ENCODE measurements around the gene ITM2B. TPM values are rescaled to one million over a fixed set of nuclear protein-coding genes. Genes with fewer than 3 reads are reported as not detected.

Gene ITM2B
- polyA plus RNA-seq = 687 TPM
- long read RNA-seq, donor 1, full-length matches to known transcripts = 155 of 200 reads
- long read RNA-seq, donor 1, partial matches to known transcripts = 45 of 200 reads
- long read RNA-seq, donor 1, other reads (novel, unspliced or antisense) = 0 of 200 reads
- long read RNA-seq, donor 2, full-length matches to known transcripts = 319 of 544 reads
- long read RNA-seq, donor 2, partial matches to known transcripts = 225 of 544 reads
- long read RNA-seq, donor 2, other reads (novel, unspliced or antisense) = 0 of 544 reads
- long read RNA-seq, donor 3 = 0 reads
- long read RNA-seq, donor 4, full-length matches to known transcripts = 38 of 62 reads
- long read RNA-seq, donor 4, partial matches to known transcripts = 24 of 62 reads
- long read RNA-seq, donor 4, other reads (novel, unspliced or antisense) = 0 of 62 reads
- long read RNA-seq, donor 5, full-length matches to known transcripts = 130 of 170 reads
- long read RNA-seq, donor 5, partial matches to known transcripts = 40 of 170 reads
- long read RNA-seq, donor 5, other reads (novel, unspliced or antisense) = 0 of 170 reads
- long read RNA-seq, donor 6, full-length matches to known transcripts = 380 of 685 reads
- long read RNA-seq, donor 6, partial matches to known transcripts = 299 of 685 reads
- long read RNA-seq, donor 6, other reads (novel, unspliced or antisense) = 6 of 685 reads
- long read RNA-seq, donor 7, full-length matches to known transcripts = 118 of 209 reads
- long read RNA-seq, donor 7, partial matches to known transcripts = 91 of 209 reads
- long read RNA-seq, donor 7, other reads (novel, unspliced or antisense) = 0 of 209 reads
- long read RNA-seq, donor 8, full-length matches to known transcripts = 360 of 624 reads
- long read RNA-seq, donor 8, partial matches to known transcripts = 256 of 624 reads
- long read RNA-seq, donor 8, other reads (novel, unspliced or antisense) = 8 of 624 reads
- long read RNA-seq, donor 9, full-length matches to known transcripts = 257 of 410 reads
- long read RNA-seq, donor 9, partial matches to known transcripts = 153 of 410 reads
- long read RNA-seq, donor 9, other reads (novel, unspliced or antisense) = 0 of 410 reads
- long read RNA-seq, donor 10, full-length matches to known transcripts = 385 of 577 reads
- long read RNA-seq, donor 10, partial matches to known transcripts = 192 of 577 reads
- long read RNA-seq, donor 10, other reads (novel, unspliced or antisense) = 0 of 577 reads
- long read RNA-seq, donor 11, full-length matches to known transcripts = 221 of 338 reads
- long read RNA-seq, donor 11, partial matches to known transcripts = 117 of 338 reads
- long read RNA-seq, donor 11, other reads (novel, unspliced or antisense) = 0 of 338 reads

- DNase-seq = peak; percentile 76 to 80
- peak within 1 kb of the TSS; percentile 97 for H3K4me3 ChIP-seq (ENCODE audit: low read length)
- H3K27ac ChIP-seq (ENCODE audit: low read length) = peak within 1 kb of the TSS; percentile 96
- no peaks in the 10 kb centered on the region for H3K9me3 ChIP-seq (ENCODE audit: control insufficient read depth, low read depth, low read length)
- WGBS (ENCODE audit: insufficient coverage, low lambda C conversion rate) = no CpG with 5 or more reads among the region's 94 CpGs
- peaks cover 40% of the 10 kb centered on the region for H3K4me1 ChIP-seq (ENCODE audit: control insufficient read depth, insufficient read depth, low read length)
- no peaks in the 10 kb centered on the region for H3K27me3 ChIP-seq (ENCODE audit: control insufficient read depth, insufficient read depth, low read length)
- H3K36me3 ChIP-seq (ENCODE audit: control insufficient read depth, insufficient read depth, low read length) = peaks cover 3% of the 10 kb centered on the region
Measured at GRCh38 chr13:48233046-48233888, at the start of gene ITM2B. TSS of gene ITM2B (plus strand) at chr13:48233206. CDS start at chr13:48233361, 155 bp downstream.

GRCh38 chr13:48184260-48184659 is 48.7 kb upstream of the ITM2B start:
- no peaks in the 10 kb centered on the region for H3K9me3 ChIP-seq (ENCODE audit: control insufficient read depth, low read depth, low read length)
- DNase-seq = no peak
- WGBS (ENCODE audit: insufficient coverage, low lambda C conversion rate) = 70% methylated on average over 3 of the region's 4 CpGs
- H3K36me3 ChIP-seq (ENCODE audit: control insufficient read depth, insufficient read depth, low read length) = no peaks in the 10 kb centered on the region
- no peak overlapping the region for H3K27ac ChIP-seq (ENCODE audit: low read length)
- H3K4me3 ChIP-seq (ENCODE audit: low read length) = no peak overlapping the region
- peaks cover 6% of the 10 kb centered on the region for H3K4me1 ChIP-seq (ENCODE audit: control insufficient read depth, insufficient read depth, low read length)
- H3K27me3 ChIP-seq (ENCODE audit: control insufficient read depth, insufficient read depth, low read length) = no peaks in the 10 kb centered on the region

GRCh38 chr13:48185018-48185417 is 48.0 kb upstream of the ITM2B start:
- Histone ChIP-seq H3K4me1 (ENCODE audit: control insufficient read depth, insufficient read depth, low read length) (peaks cover 9% of the 10 kb centered on the region), H3K4me3 (ENCODE audit: low read length) (no peak overlapping the region), H3K36me3 (ENCODE audit: control insufficient read depth, insufficient read depth, low read length) (no peaks in the 10 kb centered on the region), H3K27me3 (ENCODE audit: control insufficient read depth, insufficient read depth, low read length) (no peaks in the 10 kb centered on the region), H3K9me3 (ENCODE audit: control insufficient read depth, low read depth, low read length) (no peaks in the 10 kb centered on the region), H3K27ac (ENCODE audit: low read length) (no peak overlapping the region)
- DNase-seq = no peak

- 100% methylated on average over 1 of the region's 1 CpG for WGBS (ENCODE audit: insufficient coverage, low lambda C conversion rate)
- Histone ChIP-seq H3K27me3 (ENCODE audit: control insufficient read depth, insufficient read depth, low read length) (no peaks in the 10 kb centered on the region), H3K27ac (ENCODE audit: low read length) (no peak overlapping the region), H3K36me3 (ENCODE audit: control insufficient read depth, insufficient read depth, low read length) (no peaks in the 10 kb centered on the region), H3K4me3 (ENCODE audit: low read length) (no peak overlapping the region), H3K9me3 (ENCODE audit: control insufficient read depth, low read depth, low read length) (no peaks in the 10 kb centered on the region), H3K4me1 (ENCODE audit: control insufficient read depth, insufficient read depth, low read length) (peaks cover 18% of the 10 kb centered on the region)
- DNase-seq = no peak
Measured at GRCh38 chr13:48186722-48187121, 46.3 kb upstream of the ITM2B start.

- Histone ChIP-seq H3K36me3 (ENCODE audit: control insufficient read depth, insufficient read depth, low read length) (no peaks in the 10 kb centered on the region), H3K27ac (ENCODE audit: low read length) (no peak overlapping the region), H3K9me3 (ENCODE audit: control insufficient read depth, low read depth, low read length) (no peaks in the 10 kb centered on the region), H3K4me1 (ENCODE audit: control insufficient read depth, insufficient read depth, low read length) (peaks cover 21% of the 10 kb centered on the region), H3K4me3 (ENCODE audit: low read length) (no peak overlapping the region), H3K27me3 (ENCODE audit: control insufficient read depth, insufficient read depth, low read length) (no peaks in the 10 kb centered on the region)
- WGBS (ENCODE audit: insufficient coverage, low lambda C conversion rate) = no CpG with 5 or more reads among the region's 1 CpG
- DNase-seq = no peak
Measured at GRCh38 chr13:48188131-48188530, 44.9 kb upstream of the ITM2B start.

- WGBS (ENCODE audit: insufficient coverage, low lambda C conversion rate) = 40% methylated on average over 1 of the region's 2 CpGs
- Histone ChIP-seq H3K4me1 (ENCODE audit: control insufficient read depth, insufficient read depth, low read length) (peaks cover 21% of the 10 kb centered on the region), H3K9me3 (ENCODE audit: control insufficient read depth, low read depth, low read length) (no peaks in the 10 kb centered on the region), H3K4me3 (ENCODE audit: low read length) (no peak overlapping the region), H3K36me3 (ENCODE audit: control insufficient read depth, insufficient read depth, low read length) (no peaks in the 10 kb centered on the region), H3K27ac (ENCODE audit: low read length) (peak overlapping the region; percentile 2), H3K27me3 (ENCODE audit: control insufficient read depth, insufficient read depth, low read length) (no peaks in the 10 kb centered on the region)
- peak in 1 of 2 donors; percentile 26 for DNase-seq
Measured at GRCh38 chr13:48188601-48189000, 44.4 kb upstream of the ITM2B start.

GRCh38 chr13:48189171-48189570 is 43.8 kb upstream of the ITM2B start:
- Histone ChIP-seq H3K36me3 (ENCODE audit: control insufficient read depth, insufficient read depth, low read length) (no peaks in the 10 kb centered on the region), H3K9me3 (ENCODE audit: control insufficient read depth, low read depth, low read length) (no peaks in the 10 kb centered on the region), H3K27me3 (ENCODE audit: control insufficient read depth, insufficient read depth, low read length) (no peaks in the 10 kb centered on the region), H3K27ac (ENCODE audit: low read length) (peak overlapping the region; percentile 54), H3K4me3 (ENCODE audit: low read length) (no peak overlapping the region), H3K4me1 (ENCODE audit: control insufficient read depth, insufficient read depth, low read length) (peaks cover 21% of the 10 kb centered on the region)
- WGBS (ENCODE audit: insufficient coverage, low lambda C conversion rate) = no CpG with 5 or more reads among the region's 1 CpG
- peak; percentile 26 to 67 for DNase-seq

- Histone ChIP-seq H3K36me3 (ENCODE audit: control insufficient read depth, insufficient read depth, low read length) (no peaks in the 10 kb centered on the region), H3K4me3 (ENCODE audit: low read length) (no peak overlapping the region), H3K9me3 (ENCODE audit: control insufficient read depth, low read depth, low read length) (no peaks in the 10 kb centered on the region), H3K27me3 (ENCODE audit: control insufficient read depth, insufficient read depth, low read length) (no peaks in the 10 kb centered on the region), H3K27ac (ENCODE audit: low read length) (no peak overlapping the region), H3K4me1 (ENCODE audit: control insufficient read depth, insufficient read depth, low read length) (peaks cover 21% of the 10 kb centered on the region)
- DNase-seq = no peak
- 92% methylated on average over 7 of the region's 8 CpGs for WGBS (ENCODE audit: insufficient coverage, low lambda C conversion rate)
Measured at GRCh38 chr13:48192411-48192935, 40.5 kb upstream of the ITM2B start.

- peaks cover 17% of the 10 kb centered on the region for H3K4me1 ChIP-seq (ENCODE audit: control insufficient read depth, insufficient read depth, low read length)
- 100% methylated on average over 2 of the region's 3 CpGs for WGBS (ENCODE audit: insufficient coverage, low lambda C conversion rate)
- no peaks in the 10 kb centered on the region for H3K27me3 ChIP-seq (ENCODE audit: control insufficient read depth, insufficient read depth, low read length)
- H3K4me3 ChIP-seq (ENCODE audit: low read length) = no peak overlapping the region
- no peak overlapping the region for H3K27ac ChIP-seq (ENCODE audit: low read length)
- DNase-seq = no peak
- no peaks in the 10 kb centered on the region for H3K36me3 ChIP-seq (ENCODE audit: control insufficient read depth, insufficient read depth, low read length)
- no peaks in the 10 kb centered on the region for H3K9me3 ChIP-seq (ENCODE audit: control insufficient read depth, low read depth, low read length)
Measured at GRCh38 chr13:48194379-48194754, 38.6 kb upstream of the ITM2B start.

Data from large intestine (tissue), 12 donors.